ENCODE data around the gene CENPX. TPM values are rescaled to one million over a fixed set of nuclear protein-coding genes. Genes with fewer than 3 reads are reported as not detected.

The CENPX gene
- total RNA-seq, 2 donors from 2014 or later: 27.2 to 37.2 TPM

GRCh38 chr17:82056729-82057621, 34.3 kb upstream of the CENPX start:
- intact Hi-C loops (cut with DNase I): no loop called here
- DNase-seq (peak; percentile 24), ATAC-seq (no peak)

DNA sequence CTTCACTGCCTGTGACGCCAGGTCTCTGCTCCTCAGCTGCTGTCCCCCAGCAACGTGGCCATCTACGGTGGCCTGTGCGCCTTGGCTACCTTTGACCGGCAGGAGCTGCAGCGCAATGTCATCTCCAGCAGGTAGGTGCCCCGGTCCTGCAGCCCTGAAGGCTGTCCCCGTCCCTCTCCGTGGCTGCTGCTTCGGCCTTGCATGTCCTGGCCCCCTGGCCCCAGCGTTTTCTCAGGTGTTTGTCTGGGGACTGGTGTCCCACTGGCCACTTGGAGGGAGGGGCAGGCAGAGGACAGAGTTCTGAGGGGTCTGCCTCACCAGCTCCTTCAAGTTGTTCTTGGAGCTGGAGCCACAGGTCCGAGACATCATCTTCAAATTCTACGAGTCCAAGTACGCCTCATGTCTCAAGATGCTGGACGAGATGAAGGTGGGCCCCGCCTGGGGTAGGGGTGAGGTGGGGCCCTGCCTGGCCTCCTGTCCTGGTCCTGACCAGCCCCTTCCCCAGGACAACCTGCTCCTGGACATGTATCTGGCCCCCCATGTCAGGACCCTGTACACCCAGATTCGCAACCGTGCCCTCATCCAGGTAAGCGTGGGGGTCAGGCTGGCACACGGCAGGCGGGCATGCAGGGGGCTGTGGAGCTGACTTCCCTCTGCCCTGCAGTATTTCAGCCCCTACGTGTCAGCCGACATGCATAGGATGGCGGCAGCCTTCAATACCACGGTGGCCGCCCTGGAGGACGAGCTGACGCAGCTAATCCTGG, 33.5 kb upstream of the CENPX start:
- intact Hi-C loops (cut with DNase I): no loop called here
- no peak for ATAC-seq
- peak; percentile 17 for DNase-seq

DNA sequence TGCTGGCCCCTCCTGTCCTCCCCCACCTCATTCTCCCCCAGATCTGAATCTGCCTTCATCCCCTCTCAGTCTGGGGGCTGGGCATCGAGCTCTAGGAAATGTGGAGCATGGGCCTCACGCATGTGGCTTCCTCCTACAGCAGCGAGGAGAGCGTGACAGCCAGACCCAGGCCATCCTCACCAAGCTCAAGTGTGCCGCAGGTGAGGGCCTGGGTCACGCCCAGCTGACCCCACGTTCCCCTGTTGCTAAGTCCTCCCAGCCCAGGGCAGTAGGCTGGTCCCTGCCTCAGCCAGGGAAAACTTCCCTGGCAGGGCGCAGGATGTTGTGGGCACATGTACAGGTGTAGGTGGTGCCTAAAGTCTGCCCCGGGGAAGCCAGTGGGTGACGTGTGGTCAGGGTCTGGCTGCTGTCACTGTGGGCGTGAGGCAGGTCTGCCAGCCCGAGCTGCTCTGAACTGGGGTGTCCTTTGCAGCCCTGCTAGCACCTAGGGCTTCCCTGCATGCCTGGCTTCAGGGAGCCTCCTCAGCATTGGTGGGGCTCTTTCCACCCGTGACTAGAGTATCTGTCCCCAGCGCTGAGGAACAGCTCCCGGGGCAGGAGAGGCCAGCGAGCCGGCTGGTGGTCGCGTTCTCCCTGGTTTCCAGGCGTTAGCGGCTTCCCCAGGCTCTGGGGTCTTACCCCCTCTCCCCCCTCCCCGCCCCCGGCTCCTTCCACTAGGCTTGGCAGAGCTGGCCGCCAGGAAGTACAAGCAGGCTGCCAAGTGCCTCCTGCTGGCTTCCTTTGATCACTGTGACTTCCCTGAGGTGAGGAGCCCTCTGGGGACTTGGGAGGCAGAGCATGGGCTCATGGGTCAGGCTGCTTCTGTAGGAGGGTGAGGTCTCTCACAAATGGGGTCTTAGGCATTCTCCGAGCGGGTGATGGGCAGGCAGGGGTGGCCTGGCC, 32.6 kb upstream of the CENPX start:
- intact Hi-C loops (cut with DNase I): no loop called here
- DNase-seq (peak; percentile 18), ATAC-seq (no peak)

DNA sequence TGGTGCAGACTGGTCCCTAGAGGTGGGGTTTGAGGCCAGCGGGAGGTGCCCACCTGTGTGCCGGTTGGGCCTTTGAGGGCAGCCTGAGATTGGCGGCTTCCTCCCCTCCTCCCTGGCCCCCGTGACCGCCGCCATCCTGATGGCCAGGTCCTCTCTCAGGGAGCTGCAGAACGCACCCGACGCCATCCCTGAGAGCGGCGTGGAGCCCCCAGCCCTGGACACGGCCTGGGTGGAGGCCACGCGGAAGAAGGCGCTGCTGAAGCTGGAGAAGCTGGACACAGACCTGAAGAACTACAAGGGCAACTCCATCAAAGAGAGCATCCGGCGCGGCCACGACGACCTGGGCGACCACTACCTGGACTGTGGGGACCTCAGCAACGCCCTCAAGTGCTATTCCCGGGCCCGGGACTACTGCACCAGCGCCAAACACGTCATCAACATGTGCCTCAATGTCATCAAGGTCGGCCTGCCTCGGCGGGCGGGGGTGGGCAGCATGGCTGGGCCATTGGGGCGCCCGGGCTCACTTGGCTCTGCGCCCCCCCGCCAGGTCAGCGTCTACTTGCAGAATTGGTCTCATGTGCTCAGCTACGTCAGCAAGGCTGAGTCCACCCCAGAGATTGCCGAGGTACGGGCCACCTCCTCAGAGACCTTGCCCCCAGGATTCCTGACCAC, 31.8 kb upstream of the CENPX start:
- DNase-seq (peak; percentile 19), ATAC-seq (no peak)
- intact Hi-C loops (cut with DNase I): no loop called here

DNA sequence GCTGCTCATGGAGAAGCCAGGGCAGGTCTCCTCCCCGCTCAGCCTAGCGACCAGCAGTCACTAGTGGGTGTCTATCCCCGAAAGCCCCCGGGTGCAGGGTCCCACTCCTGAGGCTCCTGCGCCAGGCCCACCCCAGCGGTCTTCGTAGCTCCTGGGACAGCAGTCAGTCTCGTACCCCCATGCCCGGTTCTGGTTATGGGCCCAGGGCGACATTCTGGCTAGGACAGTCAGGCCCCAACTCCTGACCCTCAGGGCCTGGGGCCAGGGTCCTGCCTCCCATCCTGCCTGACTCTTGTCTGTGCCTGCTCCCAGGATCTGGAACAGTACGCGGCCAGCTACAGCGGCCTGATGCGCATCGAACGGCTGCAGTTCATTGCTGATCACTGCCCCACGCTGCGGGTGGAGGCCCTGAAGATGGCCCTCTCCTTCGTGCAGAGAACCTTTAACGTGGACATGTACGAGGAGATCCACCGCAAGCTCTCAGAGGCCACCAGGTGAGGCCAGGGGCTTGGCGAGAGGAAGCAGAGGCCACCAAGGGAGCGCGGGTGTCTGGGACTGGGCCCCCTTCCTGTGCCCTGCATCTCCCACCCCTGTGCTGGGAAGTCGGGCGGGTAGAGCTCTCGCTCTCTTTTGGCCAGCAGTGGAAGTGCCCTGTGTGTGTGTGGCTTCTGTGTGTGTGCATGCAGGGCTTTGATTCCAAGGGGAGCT, 31.0 kb upstream of the CENPX start:
- DNase-seq (no peak), ATAC-seq (no peak)
- intact Hi-C loops (cut with DNase I): no loop called here

GRCh38 chr17:82053130-82053529, 30.5 kb upstream of the CENPX start:
- intact Hi-C loops (cut with DNase I): no loop called here
- ATAC-seq (no peak), DNase-seq (peak; percentile 13)

DNA sequence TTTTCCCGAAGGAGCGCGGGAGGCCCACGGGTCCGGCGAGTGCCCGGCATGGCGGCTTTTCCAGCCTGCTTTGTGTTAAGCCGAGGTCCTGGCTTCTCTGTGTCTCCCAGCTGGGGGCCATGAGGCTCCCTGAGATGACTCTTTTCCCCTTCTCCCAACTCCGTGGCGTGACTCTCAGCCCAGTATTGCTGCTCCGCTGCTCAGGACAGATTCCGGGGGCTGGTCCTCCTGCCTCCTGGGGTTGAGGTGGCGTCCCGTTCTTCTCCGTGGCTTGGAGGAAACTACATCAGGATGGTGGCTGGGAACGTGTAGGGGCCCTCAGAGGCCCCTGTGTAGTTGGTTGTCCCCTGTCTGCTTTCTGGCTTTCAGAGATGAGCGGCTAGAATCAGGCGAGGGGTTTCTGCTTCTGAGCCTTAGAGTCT, 30.0 kb upstream of the CENPX start:
- peak; percentile 16 for DNase-seq
- intact Hi-C loops (cut with DNase I): no loop called here

DNA sequence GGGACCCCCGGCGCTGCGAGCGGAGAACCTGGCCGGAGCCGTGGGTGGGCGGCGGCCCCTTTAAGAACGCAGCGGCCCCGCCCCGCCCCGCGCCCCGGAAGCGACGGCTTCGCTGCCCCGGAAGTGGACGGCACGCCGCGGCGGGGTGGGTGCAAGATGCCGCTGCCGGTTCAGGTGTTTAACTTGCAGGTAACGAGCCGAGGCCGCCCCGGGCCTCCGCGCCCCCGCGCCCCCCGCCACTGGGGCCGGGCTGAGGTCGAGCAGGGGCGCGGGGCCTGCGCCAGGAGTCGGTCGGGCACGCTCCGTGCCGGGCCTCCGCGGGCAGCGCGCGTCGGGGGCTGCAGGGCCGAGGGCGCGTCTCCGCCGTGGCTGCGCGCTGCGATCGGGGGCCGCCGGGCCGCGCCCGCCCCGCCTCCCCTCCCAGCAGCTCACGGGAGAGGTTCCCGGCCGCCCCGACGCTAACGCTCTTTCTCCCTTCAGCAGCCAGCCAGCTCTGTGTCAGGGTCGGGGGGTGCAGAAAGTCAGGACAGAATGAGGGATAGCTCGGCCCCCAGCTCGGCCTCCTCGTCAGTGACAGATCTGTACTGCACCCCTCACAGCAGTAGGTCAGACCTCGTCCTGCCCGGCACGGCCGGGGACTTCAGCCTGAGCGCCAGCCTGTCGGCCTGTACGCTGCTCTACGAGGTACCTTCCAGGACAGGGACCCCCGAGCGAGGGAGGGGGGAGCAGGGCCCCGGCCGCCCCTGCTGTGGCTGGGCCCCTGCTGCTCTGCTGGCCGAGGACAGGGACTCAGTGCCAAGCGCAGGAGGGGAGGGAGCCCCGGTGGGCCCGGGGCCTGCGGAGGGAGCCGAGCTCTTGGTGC, 29.3 kb upstream of the CENPX start, which contains the start of the genes GPS1 and RFNG:
TSS of gene GPS1 (plus strand) at position 123 of the 862 bp plus-strand sequence. CDS start at position 157, 34 bp downstream.
TSS of gene RFNG (minus strand) at position 36 of the 862 bp plus-strand sequence. CDS start 45 bp downstream, outside the sequence.
- intact Hi-C loops (cut with DNase I): no loop called here
- ATAC-seq (peak; percentile 63 to 84), DNase-seq (peak; percentile 86)

More for the DNA sequence above, 30.0 kb upstream of the CENPX start:
- ATAC-seq: no peak

DNA sequence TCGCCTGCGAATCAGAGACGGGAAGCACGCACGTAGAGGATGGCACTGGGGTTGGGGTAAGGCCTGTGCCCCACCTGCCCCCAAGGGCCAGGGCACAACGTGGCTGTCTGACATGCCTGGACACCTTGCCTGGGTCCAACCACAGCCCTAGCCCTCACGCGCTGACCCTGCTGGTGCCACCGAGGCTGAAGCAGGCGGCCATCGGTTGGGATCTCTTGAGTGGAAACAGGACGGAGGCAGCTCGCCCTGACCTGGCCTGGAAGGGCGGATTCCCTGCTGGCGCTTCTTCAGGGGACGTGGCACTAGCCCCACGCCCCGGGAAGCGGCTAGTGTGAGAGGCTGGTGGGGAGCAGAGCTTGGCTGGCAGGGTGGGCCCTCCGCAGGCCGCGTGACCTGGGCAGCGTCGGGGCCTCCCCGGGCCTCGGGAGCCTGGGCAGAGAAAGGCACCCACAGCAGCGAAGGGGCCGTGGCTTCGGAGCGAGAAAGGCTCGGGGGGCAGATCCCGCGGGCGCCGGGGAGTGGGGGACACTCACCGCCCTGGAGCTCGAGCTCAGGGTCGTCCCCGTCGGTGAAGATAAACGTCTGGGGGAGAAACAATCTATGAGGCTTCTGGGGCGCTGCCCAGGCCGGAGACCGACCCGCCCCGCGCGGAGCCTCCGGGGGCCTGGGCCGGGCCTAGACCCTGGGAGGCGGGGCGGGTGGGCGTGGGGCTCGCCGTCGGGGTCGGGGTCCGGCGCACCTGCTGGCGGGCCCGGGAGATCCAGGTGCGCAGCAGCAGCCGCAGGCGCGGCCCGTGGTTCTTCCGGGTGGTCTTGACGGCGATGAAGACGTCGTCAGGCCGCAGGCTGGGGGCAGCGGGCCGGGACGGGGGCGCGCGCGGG, 28.3 kb upstream of the CENPX start:
- DNase-seq (peak; percentile 37), ATAC-seq (peak; percentile 20 to 24)
- intact Hi-C loops (cut with DNase I): no loop called here

DNA sequence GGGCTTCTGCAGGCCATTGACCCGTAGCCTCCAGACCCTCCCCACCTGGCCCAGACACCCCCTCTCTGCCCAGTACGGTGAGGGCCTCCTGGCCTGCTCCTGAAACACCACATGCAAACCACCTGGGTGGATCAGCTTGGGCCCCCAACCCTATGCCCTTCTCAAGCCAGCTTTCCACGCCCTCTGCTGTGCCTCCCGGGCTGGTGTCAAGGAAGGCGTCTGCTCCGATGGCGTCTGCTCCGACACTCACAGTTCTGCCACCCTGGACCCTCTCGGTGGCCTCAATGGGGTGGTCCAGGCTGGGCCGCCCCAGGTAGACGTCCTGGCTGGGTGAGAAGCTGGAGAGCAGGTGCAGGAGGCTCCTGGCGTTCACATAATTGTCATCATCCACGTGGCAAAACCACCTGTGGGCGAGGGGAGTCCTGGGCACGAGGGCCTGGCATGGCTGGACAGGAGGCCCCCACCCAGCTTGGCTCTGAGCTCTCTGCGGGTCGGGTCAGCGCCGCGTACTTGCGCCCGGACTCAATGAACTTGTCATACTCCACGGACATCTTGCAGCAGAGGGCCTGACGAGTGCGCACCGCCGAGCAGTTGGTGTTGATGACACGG, 27.6 kb upstream of the CENPX start:
- intact Hi-C loops (cut with DNase I): no loop called here
- ATAC-seq (no peak), DNase-seq (no peak)

- intact Hi-C loops (cut with DNase I): no loop called here
These were observed 26.9 kb upstream of the CENPX start for GRCh38 chr17:82049521-82049971.

DNA sequence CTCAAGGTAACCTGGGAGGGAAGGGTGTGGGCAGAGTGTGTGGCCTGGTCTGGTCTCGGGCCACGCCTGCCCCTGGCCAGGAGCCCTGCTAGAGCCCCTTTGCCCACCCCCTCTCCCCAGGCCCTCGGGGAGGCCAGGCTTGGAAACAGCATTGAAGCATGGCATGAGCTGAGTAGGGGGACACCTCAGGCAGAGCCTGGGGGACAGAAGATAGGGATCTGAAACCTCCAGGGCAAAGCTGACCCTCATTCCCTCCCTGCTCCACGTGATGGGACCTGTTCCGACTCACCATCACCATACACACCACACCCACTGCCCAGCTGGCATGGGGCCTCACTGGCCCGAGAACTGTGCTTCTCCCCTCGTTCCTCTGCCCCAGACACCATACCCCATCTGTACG, 26.4 kb upstream of the CENPX start:
- intact Hi-C loops (cut with DNase I): no loop called here
- ATAC-seq (no peak), DNase-seq (no peak)

More at GRCh38 chr17:82049521-82049971, 26.9 kb upstream of the CENPX start:
- ATAC-seq (no peak), DNase-seq (peak; percentile 21)

DNA sequence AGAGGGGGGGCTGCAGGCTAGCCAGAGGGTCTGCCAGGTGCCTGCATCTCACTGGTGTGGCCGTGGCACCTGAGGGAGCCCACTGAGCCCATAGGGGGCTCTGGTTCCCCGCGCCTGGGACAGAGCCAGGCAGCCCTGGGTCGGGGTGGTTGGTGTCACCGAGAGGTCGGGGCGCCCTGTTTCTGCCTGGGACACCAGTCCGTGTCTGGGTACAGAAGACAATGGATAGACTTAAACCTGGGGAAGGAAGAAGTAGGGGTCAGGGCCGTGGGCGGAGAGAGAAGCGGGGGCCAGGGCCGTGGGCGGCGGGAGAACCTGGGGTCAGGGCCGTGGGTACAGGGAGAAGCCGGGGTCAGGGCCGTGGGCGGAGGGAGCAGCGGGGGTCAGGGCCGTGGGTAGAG, 25.9 kb upstream of the CENPX start:
- intact Hi-C loops (cut with DNase I): no loop called here
- ATAC-seq (no peak), DNase-seq (no peak)

GRCh38 chr17:82047914-82048570, 25.4 kb upstream of the CENPX start:
- intact Hi-C loops (cut with DNase I): no loop called here
- DNase-seq: no peak
- ATAC-seq: no peak

- no peak for DNase-seq
- no peak for ATAC-seq
- intact Hi-C loops (cut with DNase I): no loop called here
These were observed 24.7 kb upstream of the CENPX start for GRCh38 chr17:82047379-82047778.
